Activated CD8-positive, alpha-beta memory T cell treated with anti-CD3 and anti-CD28 coated beads, Interleukin-2, amount 50 U/mL, for 24 hours (primary cell): ENCODE measurements around the gene NUPR1.
"Not testable (repeated sequence)": the region's sequence is repeated elsewhere in the genome, so short reads cannot be mapped to it uniquely, and the experiment has no call there.

ENCODE experiments used
- DNase-seq: peaks from one replicate; pipeline ENCODE4 v3.0.0-alpha.2; 2020; ENCODE audit errors: extremely low read depth

The NUPR1 gene

DNA sequence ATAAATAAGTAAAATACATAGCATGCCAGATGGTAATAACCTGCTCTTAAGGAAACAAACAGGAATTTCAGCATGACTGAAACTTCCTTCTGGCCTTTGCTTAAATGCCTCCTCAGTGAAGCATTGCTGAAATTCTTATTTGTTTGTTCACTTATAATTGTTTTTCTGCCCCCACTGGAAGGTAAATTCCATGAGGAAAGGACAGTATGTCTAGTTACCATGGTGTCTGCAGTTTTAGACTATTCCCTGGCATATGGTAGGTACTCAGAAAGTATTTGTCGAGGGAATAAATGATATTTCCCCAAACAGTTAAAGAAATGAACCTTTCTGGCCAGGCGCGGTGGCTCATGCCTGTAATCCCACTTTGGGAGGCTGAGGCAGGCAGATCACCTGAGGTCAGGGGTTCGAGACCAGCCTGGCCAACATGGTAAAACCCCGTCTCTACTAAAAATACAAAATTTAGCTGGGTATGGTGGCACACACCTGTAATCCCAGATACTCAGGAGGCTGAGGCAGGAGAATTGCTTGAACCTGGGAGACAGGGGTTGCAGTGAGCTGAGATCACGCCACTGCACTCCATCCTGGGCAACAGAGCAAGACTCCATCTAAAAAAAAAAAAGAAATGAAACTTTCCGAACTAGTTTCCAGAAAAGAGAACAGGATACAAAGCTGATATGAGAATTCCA is 11.5 kb downstream of the NUPR1 start:
- DNase-seq = not testable (repeated sequence)

DNA sequence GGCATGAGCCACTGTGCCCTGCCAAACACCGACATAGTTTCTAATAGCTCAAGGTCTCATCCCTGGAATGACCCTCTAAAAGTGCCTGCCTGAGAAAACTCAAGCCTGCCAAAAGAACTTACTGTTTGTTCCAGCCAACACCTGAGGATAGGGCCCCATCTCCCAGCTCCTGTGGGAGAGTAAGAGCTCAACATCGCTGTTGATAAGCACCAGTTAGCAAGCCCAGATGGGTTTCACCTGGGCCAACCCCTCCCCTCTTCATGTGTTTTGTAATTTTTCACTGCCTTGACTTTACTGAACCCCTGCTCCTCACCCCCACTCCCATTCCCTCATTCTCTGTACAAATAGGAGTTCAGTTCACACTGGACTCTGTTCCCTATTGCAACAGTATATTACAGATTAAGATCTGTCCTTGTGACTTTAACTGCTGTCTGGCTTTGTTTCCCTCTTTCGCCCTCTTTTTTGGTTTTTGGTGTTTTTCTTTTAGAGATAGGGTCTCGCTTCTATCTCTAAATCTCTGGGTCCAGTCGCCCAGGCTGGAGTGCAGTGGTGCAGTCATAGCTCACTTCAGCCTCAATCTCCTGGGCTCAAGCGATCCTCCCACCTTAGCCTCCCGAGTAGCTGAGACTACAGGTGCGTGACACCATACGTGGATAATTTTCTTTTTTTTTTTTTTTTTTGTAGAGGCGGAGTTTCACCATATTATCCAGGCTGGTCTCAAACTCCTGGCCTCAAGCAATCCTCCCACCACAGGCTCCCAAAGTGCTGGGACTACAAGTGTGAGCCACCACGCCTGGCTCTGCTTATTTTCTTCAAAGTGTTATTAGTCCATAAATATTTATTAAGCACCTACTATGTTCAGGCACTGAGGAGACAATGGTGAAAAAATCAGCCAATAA is 12.3 kb downstream of the NUPR1 start:
- DNase-seq = no peak

- no peak for DNase-seq
Measured at GRCh38 chr16:28524681-28525171, 14.0 kb downstream of the NUPR1 start.

- DNase-seq = no peak
Measured at GRCh38 chr16:28522792-28523191, 16.0 kb downstream of the NUPR1 start.

- no peak for DNase-seq
Measured at GRCh38 chr16:28521436-28521835, 17.3 kb downstream of the NUPR1 start.

DNA sequence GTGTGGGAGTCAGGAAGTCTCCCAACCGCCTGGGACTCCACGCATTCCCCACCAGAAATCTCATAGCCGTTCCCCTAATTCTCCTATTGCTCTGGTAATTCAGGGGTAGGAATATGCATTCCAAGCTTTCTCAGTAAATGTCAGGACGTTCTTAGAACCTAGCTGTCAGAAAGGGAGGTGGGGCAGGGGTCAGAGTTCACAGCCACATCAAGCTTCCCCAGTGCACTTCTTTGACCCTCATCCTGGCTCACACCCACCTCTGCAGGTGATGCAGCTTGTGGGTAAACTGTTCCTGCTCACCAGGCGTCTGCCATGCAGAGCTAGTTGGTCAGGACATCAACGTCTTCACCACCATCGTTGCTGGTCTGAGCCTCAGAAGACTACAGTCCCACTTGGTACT is 18.1 kb downstream of the NUPR1 start:
- DNase-seq = no peak

DNA sequence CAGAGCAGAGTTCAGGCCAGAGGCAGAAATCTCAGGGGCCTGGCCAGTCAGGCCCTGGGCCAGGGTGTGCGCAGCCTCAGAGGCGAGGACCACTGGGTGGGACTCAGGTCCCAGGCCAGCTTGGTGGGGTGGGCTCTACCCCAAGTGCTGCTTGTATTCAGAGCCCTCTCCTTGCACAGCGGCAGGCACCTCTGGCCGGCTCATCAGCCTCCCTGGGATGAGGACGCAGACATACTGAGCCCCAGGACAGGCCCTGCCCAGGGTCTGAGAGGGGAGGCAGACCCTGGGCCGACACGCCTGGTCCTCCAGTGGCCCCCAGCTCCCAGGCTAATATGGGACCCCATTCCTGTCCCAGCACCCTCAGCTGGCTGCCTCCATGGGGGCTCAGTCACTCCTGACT is 24.5 kb downstream of the NUPR1 start:
- DNase-seq = no peak

- no peak for DNase-seq
Measured at GRCh38 chr16:28513484-28514181, 25.1 kb downstream of the NUPR1 start.

DNA sequence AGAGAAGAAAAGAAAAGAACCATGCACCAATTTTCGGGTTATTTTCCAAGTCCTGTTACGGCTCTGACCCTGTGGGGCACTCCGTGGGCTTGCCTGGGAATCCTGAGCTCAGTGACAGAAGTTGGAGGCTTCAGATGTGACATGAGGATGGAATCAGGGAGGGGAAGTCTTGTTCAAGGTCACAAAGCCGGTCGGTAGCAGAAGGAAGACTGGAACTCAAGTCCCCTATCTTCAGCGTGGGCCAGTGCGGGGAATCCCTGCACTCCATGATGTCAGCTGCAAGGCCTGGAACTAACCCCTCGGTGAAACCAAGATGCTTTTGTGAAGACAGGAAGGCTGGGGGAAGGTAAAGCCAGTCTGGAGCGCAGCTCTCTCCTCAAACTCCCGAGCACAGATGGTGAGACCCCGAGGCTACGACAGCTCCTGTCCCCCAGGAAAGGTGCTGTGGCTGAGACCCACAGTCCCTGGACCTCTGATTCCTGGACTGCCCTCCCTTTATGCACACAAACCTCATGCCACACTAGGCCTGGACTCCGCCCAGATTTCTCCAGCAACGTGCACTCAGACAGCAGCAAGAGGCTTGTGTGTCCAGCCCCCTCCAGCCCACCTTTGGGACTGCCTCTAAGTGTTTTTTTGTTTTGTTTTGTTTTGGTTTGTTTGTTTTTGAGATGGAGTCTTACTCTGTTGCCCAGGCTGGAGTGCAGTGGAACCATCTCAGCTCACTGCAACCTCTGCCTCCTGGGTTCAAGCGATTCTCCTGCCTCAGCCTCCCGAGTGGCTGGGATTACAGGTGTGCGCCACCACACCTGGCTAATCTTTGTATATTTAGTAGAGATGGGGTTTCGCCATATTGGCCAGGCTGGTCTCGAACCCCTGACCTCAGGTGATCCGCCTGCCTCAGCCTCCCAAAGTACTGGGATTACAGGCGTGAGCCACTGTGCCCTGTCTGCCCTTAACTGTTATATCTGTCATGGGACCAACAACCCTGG is 26.7 kb downstream of the NUPR1 start:
- no peak for DNase-seq

GRCh38 chr16:28511031-28511430 is 27.7 kb downstream of the NUPR1 start:
- DNase-seq = no peak

DNA sequence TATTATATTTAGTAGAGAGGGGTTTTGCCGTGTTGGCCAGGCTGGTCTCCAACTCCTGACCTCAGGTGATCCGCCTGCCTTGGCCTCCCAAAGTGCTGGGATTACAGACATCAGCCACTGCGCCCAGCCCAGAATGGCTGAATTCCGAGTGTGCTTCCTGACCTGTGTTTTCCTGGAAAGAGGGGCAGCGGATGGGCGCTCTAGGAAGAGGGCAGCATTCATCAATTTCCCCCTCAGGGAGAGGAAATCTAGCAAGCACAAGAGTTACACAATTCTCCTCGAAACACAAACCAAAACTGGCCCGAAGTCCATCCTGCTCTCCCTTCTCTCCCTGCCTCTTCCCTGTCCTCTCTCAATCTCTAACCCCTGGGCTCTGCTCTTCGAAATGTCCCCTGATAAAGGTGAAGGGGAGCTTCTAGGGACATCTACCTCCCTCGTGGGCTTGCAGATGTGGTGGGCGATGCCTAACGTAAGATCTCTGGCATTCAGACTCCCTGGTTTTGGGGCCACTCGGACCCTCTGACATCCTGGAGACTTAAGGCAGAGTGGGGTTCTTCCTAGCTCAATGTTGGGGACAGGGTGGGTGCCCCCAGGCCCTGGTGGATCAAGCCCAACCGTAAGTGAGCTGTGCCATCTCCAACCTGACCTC is 33.2 kb downstream of the NUPR1 start:
- no peak for DNase-seq

DNA sequence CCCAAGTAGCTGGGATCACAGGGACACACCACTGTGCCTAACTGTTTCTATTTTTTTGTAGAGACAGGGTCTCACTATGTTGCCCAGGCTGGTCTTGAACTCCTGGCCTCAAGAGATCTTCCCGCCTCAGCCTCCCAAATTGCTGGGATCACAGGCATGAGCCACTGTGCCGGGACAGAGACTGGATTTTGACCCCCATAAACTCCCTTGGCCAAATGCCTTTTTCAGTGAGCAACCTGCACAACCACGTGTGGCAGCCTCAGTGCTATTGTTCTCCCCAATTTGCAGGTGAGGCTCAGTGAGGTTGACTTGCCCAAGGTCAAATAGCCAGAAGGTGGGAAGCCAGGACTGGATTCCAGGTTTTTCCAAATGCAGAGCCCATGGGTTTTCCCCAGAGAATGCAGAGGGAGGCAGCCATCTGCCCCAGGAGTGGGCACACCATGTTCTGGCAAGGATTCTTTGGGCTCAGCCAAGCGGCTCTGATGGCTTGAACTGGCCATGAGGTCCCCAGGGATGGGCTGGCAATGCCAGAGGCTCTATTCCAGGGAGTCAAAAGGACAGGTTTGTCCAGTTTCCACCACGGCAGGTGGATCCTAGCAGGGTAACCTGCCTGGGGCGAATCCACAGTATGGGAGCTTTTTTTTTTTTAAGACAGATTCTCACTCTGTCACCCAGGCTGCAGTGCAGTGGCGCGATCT is 33.9 kb downstream of the NUPR1 start:
- no peak for DNase-seq

DNA sequence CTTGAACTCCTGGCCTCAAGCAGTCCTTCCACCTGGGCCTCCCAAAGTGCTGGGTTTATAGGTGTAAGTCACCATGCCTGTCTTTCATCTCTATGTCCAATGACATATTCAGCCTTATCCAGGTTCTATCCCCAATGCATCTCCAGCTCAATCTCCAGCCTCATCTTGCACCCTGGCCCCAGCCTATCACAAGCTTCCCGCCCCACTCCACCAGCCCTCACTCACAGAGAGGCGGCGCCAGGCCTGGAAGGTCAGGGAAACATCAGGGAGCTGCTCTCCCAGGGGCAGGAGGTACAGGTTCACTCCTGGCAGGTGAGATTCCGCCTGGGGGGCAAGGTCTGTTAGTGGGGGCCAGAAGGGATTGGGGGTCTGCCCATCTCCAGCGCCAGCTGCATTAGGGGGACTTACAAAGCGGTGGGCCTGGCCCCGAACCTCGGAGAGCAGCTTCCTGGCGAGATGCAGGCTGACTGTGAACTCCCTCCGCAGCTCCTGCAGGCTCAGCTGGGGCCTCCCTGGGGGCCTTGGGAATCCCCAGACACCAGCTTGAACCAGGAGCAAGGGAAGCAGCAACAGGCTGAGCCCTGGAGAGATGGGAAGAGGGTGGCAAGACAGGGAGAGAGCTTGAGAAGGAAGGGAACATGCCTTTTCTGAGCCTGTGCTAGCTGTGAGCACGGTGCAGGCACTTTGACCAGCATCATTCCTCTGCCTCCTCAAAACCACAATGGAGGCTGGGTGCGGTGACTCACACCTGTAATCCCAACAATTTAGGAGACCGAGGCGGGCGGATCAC is 35.1 kb downstream of the NUPR1 start:
- no peak for DNase-seq

GRCh38 chr16:28502290-28502689 is 36.5 kb downstream of the NUPR1 start:
- DNase-seq = no peak

DNA sequence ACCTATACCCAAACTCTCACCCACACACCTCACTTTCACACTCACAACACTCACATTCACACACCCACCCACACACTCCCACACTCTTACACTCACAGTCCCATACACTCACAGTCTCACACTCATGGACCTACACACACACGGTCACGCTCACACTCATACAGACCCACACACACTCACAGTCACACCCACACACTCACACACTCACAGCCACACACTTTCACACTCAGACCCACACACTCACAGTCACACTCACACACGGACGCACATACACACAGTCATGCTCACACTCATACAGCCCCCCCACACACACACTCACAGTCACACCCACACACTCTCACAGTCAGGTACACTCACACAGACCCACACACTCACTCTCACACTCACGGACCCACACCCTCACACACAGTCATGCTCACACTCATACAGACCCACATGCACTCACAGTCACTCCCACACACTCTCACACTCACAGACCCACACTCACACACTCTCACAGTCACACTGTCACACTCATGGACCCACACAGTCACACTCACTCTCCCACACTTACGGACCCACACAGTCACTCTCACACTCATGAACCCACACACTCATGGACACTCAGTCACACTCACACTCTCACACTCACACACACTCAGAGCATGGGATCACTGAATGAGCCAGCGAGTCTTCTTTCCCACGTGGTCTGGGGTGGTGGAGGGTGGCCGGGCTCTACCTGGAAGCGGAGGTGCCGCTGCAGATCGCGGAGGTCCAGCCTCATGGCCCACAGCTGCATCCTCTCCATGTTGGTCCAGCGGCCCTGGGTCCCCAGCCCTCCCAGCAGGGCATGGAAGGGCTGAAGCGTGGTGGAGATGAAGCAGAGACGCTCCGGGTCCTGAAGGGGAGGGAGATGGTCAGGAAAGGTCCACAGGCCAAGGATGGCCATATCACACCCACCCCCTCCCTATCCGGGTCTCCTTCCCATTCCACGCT is 37.2 kb downstream of the NUPR1 start:
- DNase-seq = no peak

GRCh38 chr16:28500476-28501180 is 38.1 kb downstream of the NUPR1 start:
- not testable (repeated sequence) for DNase-seq

DNA sequence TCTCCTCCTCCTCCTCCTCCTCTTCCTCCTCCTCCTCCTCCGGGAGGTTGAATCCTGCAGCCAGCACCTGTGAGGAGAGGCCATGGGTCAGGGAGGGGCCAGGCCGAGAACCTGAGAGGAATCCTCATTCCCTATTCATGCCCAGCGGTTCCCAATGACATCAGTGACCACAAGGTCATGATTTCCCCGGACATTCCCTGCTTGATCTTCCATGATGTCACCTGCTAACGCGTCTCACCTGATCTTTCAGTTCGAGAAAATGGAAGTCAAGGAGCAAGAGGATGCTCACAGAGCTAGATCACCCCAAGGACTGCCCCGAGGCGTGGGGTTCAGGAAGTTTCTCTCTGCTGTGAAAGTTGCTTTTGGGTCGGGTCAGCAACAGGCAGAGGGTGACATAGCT is 38.9 kb downstream of the NUPR1 start:
- DNase-seq = no peak
